AG09309 (cell line): Measurements from ENCODE around the gene INSC.

Experiments used
- DNase-seq: peaks from one replicate; pipeline ENCODE4 v3.0.0-alpha.2; 2010; ENCODE audit warnings: low read depth
- H3K4me3 ChIP-seq: 2 replicates; pipeline ENCODE4 v1.5.1; 2011; ENCODE audit warnings: mild to moderate bottlenecking, low read depth, low read length, moderate library complexity; ENCODE audit not compliant: control insufficient read depth
- TF ChIP-seq, protein P1 (sequence below): IDR thresholded peaks from 2 replicates; pipeline ENCODE4 v1.5.1; 2011; ENCODE audit warnings: mild to moderate bottlenecking, low read depth, low read length, inconsistent platforms; ENCODE audit not compliant: insufficient read depth, control insufficient read depth; ENCODE audit errors: missing control alignments

Gene INSC

DNA sequence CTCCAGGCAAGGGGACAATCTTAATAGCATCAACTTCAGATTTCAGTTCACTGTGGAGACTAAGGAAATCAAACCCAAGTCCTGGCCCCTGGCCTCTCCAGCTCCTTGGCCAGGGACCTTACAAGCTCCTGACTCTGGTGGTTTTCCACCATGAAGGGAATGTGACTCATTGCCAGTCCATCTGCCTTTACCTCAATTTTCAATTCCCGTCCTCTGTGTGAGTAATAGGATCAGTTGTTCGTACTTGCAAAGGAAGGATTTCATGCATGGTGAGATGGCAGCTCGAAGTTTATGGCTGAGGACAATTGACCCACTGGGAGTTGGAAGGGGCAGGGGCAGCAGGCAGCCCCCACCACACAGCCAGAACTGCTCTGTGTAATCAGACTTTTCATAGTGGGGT is 42.5 kb downstream of the INSC start:
- H3K4me3 ChIP-seq: no peak overlapping the region
- DNase-seq: peak; percentile 78
- TF ChIP-seq, protein P1, sequence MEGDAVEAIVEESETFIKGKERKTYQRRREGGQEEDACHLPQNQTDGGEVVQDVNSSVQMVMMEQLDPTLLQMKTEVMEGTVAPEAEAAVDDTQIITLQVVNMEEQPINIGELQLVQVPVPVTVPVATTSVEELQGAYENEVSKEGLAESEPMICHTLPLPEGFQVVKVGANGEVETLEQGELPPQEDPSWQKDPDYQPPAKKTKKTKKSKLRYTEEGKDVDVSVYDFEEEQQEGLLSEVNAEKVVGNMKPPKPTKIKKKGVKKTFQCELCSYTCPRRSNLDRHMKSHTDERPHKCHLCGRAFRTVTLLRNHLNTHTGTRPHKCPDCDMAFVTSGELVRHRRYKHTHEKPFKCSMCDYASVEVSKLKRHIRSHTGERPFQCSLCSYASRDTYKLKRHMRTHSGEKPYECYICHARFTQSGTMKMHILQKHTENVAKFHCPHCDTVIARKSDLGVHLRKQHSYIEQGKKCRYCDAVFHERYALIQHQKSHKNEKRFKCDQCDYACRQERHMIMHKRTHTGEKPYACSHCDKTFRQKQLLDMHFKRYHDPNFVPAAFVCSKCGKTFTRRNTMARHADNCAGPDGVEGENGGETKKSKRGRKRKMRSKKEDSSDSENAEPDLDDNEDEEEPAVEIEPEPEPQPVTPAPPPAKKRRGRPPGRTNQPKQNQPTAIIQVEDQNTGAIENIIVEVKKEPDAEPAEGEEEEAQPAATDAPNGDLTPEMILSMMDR: no peak

DNA sequence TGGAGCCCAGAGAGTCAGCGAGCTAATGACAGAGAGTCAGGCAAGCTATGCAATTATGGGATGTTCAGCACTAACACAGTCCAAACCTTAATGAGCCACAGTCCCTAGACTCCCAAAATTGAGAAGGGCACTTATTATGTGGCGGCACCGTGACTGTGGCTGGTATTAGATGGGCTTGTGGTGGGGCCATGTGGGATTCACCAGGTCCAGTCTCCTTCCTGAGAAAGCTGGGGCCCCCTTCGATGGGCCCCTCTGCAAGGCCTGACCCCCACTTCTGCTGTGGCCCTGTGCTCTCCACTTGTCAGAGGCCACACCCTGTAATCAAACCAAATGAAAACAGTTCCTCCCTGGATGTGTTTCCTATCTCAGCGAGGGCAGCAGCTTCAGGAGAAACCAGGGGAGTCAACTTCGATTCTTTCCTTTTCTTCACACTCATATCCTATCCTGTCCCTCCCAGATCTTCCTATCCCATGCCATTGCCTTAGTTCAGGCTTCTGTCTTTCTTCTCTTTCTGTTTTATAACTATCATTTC is 42.9 kb downstream of the INSC start:
- TF ChIP-seq, protein P1: no peak
- H3K4me3 ChIP-seq: no peak overlapping the region
- no peak for DNase-seq

DNA sequence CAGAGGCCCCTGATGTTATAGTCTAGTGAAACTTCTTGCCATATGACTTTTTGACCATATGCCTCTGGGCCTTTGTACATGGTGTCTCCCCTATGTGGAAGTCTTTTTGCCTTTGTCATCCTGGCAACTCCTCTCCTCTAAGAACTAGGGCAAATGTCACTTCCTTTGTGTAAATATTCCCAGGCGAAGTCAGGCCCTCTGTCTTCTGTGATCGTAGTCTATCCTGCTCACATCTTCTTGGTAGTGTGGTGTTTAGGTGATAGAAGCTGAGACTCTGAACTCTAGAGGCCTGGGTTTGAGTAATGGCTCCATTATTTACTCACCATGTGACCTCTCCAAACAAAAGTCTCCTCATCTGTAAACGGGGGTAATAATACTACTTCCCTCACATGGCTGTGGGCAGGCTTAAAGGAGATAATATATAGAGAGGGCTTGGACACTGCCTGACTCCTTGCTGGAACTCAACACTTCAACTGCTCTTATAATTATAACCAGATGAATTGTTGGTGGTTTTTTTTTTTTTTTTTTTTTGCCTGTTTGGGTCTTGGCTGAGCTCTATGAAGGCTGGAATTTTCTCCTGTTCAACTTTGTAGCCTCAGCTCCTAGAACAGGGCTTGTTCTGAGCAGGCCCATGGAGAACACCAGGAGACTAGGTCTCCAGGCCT is 43.8 kb downstream of the INSC start:
- DNase-seq: no peak
- H3K4me3 ChIP-seq: no peak overlapping the region
- TF ChIP-seq, protein P1: no peak

DNA sequence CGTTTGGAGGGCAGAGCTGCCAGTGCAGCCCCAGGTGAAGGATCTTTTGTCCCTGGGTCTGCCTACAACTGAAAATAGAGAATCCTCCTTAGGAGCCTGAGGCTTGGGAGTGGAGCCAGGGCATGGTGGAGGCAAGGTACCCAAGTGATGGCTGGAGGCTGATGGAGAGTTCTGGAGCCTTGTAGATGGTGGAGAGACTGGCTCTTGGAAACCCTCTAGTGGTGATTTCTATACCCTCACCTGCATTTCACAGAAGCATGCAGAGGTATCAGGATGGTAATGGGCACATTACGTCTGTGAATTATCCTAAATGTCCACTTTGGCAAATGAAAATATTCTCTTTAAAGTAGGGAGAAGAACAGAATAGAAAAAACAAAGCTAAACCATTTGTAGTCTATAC is 44.4 kb downstream of the INSC start:
- H3K4me3 ChIP-seq: no peak overlapping the region
- TF ChIP-seq, protein P1: peak; percentile 76
- no peak for DNase-seq

DNA sequence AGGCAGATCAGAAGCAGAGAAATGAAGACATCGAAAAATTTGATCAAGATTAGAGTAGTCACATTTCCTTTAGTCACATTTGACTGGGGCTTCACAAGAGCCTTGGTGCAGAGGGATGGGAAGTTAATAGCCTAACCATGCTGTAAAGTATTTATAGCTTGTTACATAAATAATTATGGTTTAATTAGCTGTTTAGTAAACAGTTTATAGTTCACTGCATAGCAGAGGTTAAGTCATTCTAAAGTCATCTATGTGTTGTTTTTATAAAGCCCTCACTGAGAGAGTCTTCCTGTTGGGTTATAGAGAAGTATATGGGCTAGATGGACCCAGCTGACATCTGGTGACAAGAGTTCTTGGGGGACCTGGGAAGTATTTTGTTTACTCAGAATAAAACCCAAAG is 47.1 kb downstream of the INSC start:
- H3K4me3 ChIP-seq: no peak overlapping the region
- DNase-seq: no peak
- TF ChIP-seq, protein P1: no peak

DNA sequence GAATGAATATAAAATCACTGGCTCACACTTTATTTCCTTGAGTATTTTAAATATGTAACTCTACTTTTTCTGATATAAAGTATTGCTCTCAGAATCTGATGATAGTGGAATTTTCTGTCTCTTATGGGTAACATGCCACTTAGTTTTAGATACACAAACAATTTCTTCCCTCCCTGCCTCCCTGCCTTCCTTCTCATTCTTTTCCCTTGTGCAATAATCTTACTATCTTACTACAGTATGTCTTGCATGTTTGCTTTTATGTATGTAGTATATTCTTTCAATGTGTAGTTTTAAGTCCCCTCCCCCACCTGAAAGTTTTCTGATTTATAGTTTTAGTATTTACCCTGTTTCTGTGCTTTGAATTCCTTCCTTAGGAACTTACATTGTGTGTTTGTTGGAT is 48.4 kb downstream of the INSC start:
- DNase-seq: no peak
- TF ChIP-seq, protein P1: no peak

More for the DNA sequence above, 48.4 kb downstream of the INSC start:
- H3K4me3 ChIP-seq: no peak overlapping the region
